T-helper 1 cell treated with Interleukin-12 subunit alpha and Interleukin-12 subunit beta and Interleukin-4 antibody, amounts not matched to agents 30 μg/mL and 1 μg/mL, for 36 hours (primary cell): ENCODE results near the gene PPP1R10.
"Not testable (repeated sequence)": the region's sequence is repeated elsewhere in the genome, so short reads cannot be mapped to it uniquely, and the experiment has no call there.

Experiments
- H3K27ac Mint-ChIP-seq: one replicate; pipeline ENCODE4 v1.8.0; 2021; ENCODE audit warnings: mild to moderate bottlenecking, mixed read lengths
- H3K27me3 Mint-ChIP-seq: one replicate; pipeline ENCODE4 v1.8.0; 2021; ENCODE audit warnings: low read depth, mixed read lengths
- H3K36me3 Mint-ChIP-seq: one replicate; pipeline ENCODE4 v1.8.0; 2021; ENCODE audit warnings: low read depth, mixed read lengths
- H3K4me1 Mint-ChIP-seq: one replicate; pipeline ENCODE4 v1.8.0; 2021; ENCODE audit warnings: low read depth, mixed read lengths
- H3K4me3 Mint-ChIP-seq: one replicate; pipeline ENCODE4 v1.8.0; 2021; ENCODE audit warnings: mild to moderate bottlenecking, moderate library complexity, mixed read lengths
- H3K9me3 Mint-ChIP-seq: one replicate; pipeline ENCODE4 v1.8.0; 2021; ENCODE audit warnings: mixed read lengths

PPP1R10 gene

DNA sequence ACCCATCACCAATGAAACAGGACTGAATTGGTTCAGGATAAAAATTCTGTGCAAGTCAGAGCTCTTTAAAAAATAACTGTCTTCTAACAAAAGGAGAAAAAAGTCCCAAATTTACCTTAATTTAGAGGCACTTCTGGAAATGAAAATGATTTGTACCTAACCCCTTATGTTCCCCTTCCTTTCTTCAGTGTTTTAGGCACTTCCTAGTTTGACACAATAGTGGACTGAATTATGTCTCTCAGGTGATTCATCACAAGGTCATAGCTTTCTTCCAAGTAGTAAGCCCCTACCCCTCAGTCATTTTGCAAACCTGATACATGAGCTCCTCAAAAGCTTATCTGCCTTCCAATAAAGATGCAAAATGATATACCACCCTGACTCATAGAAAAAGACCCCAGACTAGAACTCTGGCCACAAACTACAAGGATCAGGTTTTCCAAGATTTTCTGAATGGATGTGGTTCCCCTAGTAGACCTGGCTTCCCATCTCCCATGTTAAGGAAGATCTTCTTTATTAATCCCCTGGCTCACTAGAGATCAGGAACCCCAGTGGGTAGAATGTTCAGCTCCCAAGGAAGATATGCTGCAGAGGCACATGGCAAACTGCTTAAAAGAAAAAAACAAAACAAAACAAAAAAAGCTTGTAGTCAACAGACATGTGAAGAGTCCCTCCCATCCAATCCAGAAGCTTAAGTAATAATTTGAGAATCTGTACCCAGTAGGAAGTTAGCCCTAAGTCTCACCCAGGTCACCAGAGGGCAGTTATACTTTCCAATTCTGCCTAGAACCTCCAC, 3.6 kb downstream of the PPP1R10 start:
- Mint-ChIP-seq H3K9me3 (no peaks in the 10 kb centered on the region), H3K4me3 (peak overlapping the region; percentile 95), H3K36me3 (peaks cover 52% of the 10 kb centered on the region), H3K27me3 (peaks cover 6% of the 10 kb centered on the region), H3K4me1 (peaks cover 41% of the 10 kb centered on the region), H3K27ac (peak overlapping the region; percentile 73)

DNA sequence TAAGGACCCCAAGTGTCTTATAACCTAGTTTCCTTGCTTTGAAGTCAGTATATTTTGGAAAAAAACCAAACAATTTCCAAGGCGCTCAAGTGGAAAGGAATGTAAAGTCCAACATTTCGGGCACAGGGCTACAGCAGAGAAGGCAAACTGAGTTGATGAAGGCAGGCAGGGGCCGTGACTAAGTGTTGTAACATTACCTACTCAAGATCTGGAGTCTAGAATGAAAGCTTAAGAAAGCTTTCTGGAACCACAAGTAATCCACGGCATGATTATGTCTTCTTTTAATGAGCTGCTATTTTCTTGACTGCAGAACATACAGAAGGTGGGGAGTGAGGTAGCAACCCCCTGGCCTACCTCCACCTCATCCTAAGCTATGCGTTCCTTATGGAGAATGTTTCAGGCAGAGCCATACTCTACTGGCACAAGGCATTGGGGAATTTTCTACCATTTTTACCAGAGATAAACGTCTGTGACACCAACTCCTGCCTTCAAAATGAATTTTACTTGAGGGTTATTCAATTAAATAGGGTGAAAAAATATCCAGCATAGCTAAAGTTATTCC, 4.3 kb downstream of the PPP1R10 start:
- H3K27me3 Mint-ChIP-seq, result peaks cover 6% of the 10 kb centered on the region
- H3K36me3 Mint-ChIP-seq, result peaks cover 55% of the 10 kb centered on the region
- H3K27ac Mint-ChIP-seq, result no peak overlapping the region
- H3K4me3 Mint-ChIP-seq, result no peak overlapping the region
- peaks cover 39% of the 10 kb centered on the region for H3K4me1 Mint-ChIP-seq
- H3K9me3 Mint-ChIP-seq, result no peaks in the 10 kb centered on the region

DNA sequence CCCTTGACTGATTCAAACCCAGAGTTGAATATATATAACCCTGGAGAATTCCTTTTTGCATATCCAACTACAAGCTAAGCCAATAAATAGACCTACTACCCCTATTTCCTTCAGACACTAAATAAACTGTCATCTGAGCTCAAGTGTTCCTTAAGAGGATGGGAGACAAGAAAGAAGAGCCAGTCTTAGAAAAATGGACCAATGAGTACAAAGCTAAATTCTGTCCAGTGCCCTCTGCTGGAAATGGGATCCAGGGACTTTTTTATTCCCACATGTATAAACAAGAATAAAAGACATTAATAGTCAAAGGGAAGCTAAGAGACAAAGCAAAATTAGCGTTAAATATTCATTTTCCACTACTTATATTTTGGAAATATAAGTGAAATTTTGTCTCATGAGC, 4.8 kb downstream of the PPP1R10 start:
- peaks cover 58% of the 10 kb centered on the region for H3K36me3 Mint-ChIP-seq
- peaks cover 4% of the 10 kb centered on the region for H3K27me3 Mint-ChIP-seq
- no peaks in the 10 kb centered on the region for H3K9me3 Mint-ChIP-seq
- H3K4me3 Mint-ChIP-seq, result no peak overlapping the region
- peaks cover 44% of the 10 kb centered on the region for H3K4me1 Mint-ChIP-seq
- peak overlapping the region; percentile 12 for H3K27ac Mint-ChIP-seq

DNA sequence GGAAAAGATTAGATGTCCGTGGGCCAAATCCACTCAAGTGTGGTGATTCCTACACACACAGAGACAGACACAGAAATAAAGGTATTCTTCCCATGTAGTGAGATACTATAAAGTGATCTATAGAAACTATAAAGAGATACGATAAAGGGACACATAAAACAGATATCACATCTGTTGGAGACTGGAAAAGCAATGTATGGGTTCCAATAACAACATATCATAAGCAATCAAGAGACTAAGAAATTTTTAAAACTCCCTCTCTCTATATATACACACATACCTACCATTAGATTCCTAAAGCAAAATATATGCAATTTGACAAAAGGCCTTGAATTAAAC, 5.2 kb downstream of the PPP1R10 start:
- peaks cover 54% of the 10 kb centered on the region for H3K36me3 Mint-ChIP-seq

DNA sequence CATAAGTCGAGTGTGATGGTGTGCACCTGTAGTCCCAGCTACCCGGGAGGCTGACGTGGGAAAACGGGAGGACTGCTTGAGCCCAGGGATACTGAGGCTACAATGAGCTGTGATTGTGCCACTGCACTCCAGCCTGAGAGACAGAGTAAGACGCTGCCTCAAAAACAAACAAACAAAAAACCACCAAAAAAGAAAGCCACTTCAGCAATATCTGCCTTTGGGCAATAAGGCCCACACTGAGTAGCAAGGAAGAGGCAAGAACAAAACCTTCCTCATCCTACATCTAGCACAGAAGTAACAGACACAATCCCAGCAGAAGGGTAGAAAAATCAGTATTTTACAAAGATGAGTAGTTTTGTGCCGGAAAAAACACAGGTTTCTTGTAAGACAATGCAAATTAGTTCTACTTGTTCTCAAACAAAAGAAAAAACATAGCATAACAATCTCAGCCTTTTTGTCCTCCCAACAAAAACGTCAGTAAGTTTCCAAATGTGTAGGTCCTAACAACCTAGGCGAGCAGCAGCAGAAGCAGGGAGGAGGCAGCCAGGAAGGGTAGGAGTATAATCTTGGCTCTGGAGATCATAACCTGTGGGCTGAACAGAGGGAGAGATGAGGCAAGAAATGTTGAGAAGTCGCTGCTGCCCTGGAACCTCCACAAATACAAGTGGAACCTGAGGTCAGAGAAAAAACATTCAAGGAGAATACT, 5.7 kb downstream of the PPP1R10 start:
- H3K27ac Mint-ChIP-seq, result no peak overlapping the region
- H3K4me1 Mint-ChIP-seq, result peaks cover 43% of the 10 kb centered on the region
- H3K27me3 Mint-ChIP-seq, result no peaks in the 10 kb centered on the region
- no peaks in the 10 kb centered on the region for H3K9me3 Mint-ChIP-seq
- H3K4me3 Mint-ChIP-seq, result no peak overlapping the region
- peaks cover 54% of the 10 kb centered on the region for H3K36me3 Mint-ChIP-seq

More for the DNA sequence above, 5.2 kb downstream of the PPP1R10 start:
- no peaks in the 10 kb centered on the region for H3K9me3 Mint-ChIP-seq
- H3K4me3 Mint-ChIP-seq, result no peak overlapping the region
- H3K27me3 Mint-ChIP-seq, result no peaks in the 10 kb centered on the region
- H3K4me1 Mint-ChIP-seq, result peaks cover 42% of the 10 kb centered on the region
- peak overlapping the region; percentile 12 for H3K27ac Mint-ChIP-seq

DNA sequence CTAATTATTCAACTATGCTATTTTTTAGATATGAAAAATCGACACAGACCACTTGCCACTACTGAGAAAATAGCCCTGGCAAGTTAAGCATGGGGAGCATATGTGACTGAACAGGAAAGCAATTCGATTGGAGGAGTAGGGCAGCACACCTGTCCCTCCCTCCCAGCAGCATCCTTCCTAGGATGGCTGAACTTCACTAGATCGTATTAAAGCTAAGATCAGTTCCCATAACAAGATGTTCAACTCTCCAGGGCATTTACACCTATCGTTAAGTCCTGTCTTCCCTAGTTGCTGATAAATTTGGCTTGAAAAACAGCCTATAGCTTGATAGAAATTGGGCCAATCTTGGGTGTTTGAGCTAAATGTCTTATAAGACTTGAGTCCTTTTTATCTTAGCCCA, 7.0 kb downstream of the PPP1R10 start:
- Mint-ChIP-seq H3K27ac (peak overlapping the region; percentile 5), H3K27me3 (no peaks in the 10 kb centered on the region), H3K36me3 (peaks cover 51% of the 10 kb centered on the region), H3K4me1 (peaks cover 45% of the 10 kb centered on the region), H3K4me3 (no peak overlapping the region), H3K9me3 (no peaks in the 10 kb centered on the region)

DNA sequence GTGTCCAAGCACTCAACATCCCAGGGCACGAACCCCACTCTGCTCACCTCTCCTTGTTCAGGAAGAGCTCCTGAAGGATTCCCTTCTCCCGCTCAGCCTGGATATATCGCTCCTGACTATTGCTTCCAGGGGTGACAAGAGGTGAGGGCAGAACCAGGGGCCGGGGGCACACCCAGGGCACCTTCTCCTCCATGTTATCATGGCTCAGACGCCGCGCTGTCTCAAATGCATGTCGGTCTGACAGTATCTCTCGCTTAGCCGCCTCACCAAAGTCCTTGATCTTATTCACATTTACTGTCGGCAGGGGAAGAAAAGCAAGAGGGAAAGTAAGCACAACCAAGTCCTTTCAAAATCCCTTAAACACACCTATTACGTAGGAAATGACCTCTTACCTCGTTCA, 13.1 kb downstream of the PPP1R10 start:
- no peak overlapping the region for H3K27ac Mint-ChIP-seq
- no peak overlapping the region for H3K4me3 Mint-ChIP-seq
- H3K27me3 Mint-ChIP-seq, result no peaks in the 10 kb centered on the region
- peaks cover 13% of the 10 kb centered on the region for H3K4me1 Mint-ChIP-seq
- no peaks in the 10 kb centered on the region for H3K9me3 Mint-ChIP-seq
- peaks cover 67% of the 10 kb centered on the region for H3K36me3 Mint-ChIP-seq

DNA sequence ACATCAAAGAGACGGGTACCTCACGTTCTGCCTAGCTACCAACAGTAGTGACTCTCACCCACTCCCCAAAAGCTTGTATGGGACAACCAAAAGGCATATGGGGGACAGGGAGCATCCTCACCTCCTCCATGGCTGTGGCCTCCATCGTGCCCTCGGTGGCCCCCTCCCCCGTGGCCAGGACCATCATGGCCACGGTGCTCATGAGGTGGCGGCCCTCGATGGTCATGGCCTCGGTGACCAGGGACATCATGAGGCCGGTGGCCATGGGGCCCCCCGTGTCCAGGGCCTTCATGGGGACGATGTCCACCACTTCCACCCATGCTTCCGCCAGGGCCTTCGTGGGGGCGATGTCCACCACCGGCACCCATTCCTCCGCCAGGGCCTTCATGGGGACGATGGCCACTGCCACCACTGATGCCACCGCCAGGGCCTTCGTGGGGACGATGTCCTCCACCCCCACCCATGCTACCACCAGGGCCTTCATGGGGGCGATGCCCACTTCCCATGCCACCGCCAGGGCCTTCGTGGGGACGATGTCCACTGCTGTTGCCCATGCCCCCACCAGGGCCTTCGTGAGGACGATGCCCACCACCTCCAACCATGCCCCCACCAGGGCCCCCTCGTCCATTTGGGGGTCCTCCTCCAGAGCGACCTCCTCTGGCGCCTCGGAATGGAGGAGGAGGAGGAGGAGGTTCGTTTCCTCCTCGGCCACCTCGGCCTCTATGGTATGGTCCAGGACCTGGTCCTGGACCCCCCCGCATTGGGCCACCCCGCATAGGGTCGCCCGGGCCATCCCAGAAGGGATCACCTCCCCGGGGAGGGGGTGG, 15.0 kb downstream of the PPP1R10 start:
- no peak overlapping the region for H3K4me3 Mint-ChIP-seq
- H3K36me3 Mint-ChIP-seq, result peaks cover 57% of the 10 kb centered on the region
- H3K27me3 Mint-ChIP-seq, result no peaks in the 10 kb centered on the region
- no peaks in the 10 kb centered on the region for H3K9me3 Mint-ChIP-seq
- no peak overlapping the region for H3K27ac Mint-ChIP-seq
- peaks cover 12% of the 10 kb centered on the region for H3K4me1 Mint-ChIP-seq

DNA sequence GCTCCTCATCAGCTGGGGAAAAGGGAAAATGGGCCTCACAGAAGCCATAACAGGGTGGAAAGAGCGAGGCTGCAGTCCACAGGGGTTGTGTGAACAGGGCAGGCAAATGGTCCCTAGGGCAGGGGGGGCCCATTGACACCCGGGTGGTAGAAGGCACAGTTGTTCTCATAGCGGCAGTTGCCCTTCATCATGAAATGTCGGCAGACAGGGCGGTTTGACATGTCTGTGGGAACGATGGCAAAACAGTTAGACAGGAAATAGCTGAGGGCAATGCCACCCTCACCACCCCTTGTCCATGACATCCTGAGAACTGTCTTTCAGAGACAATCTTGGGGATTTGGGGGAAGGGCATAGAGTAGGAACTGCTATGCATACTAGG, 15.6 kb downstream of the PPP1R10 start:
- Mint-ChIP-seq H3K36me3 (peaks cover 54% of the 10 kb centered on the region), H3K27ac (no peak overlapping the region), H3K9me3 (no peaks in the 10 kb centered on the region), H3K4me3 (no peak overlapping the region), H3K27me3 (no peaks in the 10 kb centered on the region), H3K4me1 (peaks cover 12% of the 10 kb centered on the region)

DNA sequence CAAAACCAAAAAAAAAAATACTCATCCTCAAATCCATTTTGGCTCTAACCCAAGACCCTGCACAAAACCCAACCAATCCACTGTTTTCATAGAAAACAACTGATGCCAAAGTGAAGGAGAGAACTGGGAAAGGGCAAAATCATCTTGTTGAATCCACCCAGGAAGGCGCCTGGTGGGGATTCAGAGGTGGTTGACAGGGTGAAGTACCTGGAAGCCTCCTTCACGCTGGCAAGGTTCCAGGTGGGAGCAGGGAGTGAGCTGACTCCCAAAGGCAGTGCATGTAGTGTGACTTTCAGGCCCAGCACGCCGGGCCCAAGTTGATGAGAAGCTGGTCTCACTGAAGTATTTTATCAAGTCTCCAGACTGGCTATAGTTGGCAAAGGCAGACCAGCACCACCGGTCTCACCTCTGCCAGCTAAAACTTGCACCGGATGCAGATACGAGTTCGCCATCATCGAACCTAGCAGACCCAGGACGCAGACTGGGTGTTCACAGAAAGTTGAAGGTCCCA, 16.5 kb downstream of the PPP1R10 start:
- Mint-ChIP-seq H3K4me1 (peaks cover 8% of the 10 kb centered on the region), H3K27ac (no peak overlapping the region), H3K4me3 (no peak overlapping the region), H3K27me3 (no peaks in the 10 kb centered on the region), H3K36me3 (peaks cover 46% of the 10 kb centered on the region), H3K9me3 (no peaks in the 10 kb centered on the region)

DNA sequence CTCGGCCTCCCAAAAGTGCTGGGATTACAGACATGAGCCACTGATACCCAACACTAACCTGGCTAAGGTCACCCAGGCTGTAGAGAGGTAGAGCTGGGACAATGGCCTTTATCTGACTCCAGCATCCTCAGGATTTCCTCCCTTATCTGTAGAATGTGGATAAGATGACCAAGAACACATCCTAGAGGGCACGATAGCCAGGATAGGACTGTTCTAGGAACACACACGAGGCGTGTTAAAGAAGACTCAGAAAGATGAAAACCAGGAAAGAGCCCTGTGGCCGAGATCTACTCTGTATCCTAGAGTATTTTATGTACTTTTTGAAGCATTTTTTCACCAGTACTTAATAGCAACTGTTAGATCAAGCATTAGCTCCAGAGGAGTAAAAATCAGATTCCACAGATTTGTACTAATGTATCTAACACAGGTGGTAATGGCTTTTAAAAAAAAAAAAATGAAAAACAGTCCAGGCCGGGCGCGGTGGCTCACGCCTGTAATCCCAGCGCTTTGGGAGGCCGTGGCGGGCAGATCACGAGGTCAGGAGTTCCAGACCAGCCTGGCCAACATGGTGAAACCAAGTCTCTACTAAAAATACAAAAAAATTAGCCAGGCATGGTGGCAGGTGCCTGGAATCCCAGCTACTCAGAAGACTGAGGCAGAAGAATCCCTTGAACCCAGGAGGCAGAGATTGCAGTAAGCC, 17.3 kb downstream of the PPP1R10 start:
- H3K4me1 Mint-ChIP-seq, result peaks cover 7% of the 10 kb centered on the region
- peaks cover 45% of the 10 kb centered on the region for H3K36me3 Mint-ChIP-seq
- H3K27ac Mint-ChIP-seq, result no peak overlapping the region
- no peaks in the 10 kb centered on the region for H3K27me3 Mint-ChIP-seq
- no peak overlapping the region for H3K4me3 Mint-ChIP-seq
- no peaks in the 10 kb centered on the region for H3K9me3 Mint-ChIP-seq

DNA sequence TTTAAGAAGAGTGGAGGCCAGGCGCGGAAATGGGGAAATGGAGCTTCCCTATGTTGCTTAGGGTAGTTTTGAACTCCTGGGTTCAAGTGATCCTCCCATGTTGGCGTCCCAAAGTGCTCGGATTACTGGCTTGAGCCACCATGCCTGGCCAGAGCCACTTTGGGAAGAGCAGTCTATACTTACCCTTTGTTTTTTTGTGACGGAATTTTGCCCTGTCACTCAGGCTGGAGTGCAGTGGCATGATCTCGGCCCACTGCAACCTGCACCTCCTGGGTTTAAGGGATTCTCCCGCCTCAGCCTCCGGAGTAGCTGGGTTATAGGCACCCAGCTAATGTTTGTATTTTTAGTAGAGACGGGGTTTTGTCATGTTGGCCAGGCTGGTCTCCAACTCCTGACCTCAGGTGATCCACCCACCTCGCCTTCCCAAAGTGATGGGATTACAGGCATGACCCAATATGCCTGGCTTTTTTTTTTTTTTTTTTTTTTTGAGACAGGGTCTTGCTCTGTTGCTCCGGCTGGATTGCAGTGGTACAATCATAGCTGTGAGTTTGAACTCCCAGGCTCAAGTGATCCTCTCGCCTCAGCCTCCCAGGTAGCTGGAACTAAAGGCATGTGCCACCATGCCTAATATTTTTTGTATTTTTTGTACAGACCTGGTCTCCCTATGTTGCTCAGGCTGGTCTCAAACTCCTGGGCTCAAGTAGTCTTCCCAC, 18.0 kb downstream of the PPP1R10 start:
- Mint-ChIP-seq H3K4me3 (no peak overlapping the region), H3K36me3 (peaks cover 41% of the 10 kb centered on the region), H3K4me1 (peaks cover 7% of the 10 kb centered on the region), H3K27me3 (no peaks in the 10 kb centered on the region), H3K27ac (no peak overlapping the region), H3K9me3 (no peaks in the 10 kb centered on the region)

DNA sequence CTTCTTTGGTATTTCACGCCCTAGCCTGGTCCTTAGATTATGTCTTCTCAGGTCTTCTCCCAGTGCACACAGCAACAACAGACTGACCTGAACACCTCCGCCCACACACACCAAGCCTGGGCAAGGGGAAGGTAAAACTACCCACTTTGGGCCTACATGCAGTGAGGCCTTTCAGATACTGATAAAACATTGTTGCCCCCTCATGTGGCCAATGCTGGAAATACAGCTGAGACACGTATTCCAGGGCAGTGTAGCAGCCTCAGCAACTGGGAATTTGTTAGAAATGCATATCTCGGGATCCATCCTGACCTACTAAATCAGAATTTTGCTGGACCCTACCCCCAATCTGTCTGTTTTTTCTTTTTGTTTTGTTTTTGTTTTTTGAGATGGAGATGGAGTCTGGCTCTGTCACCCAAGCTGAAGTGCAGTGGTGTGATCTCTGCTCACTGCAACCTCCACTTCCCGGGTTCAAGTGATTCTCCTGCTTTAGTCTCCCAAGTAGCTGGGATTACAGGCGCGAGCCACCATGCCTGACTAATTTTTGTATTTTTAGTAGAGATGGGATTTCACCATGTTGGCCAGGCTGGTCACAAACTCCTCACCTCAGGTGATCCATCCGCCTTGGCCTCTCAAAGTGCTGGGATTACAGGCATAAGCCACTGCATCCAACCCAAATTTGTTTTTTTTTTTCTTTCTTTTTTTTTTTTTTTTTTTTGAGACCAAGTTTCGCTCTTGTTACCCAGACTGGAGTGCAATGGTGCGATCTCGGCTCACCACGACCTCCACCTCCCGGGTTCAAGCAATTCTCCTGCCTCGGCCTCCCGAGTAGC, 19.5 kb downstream of the PPP1R10 start:
- H3K4me3 Mint-ChIP-seq, result not testable (repeated sequence)
- Mint-ChIP-seq H3K36me3 (peaks cover 31% of the 10 kb centered on the region), H3K27ac (peak overlapping the region; percentile 32)

More for the DNA sequence above, 19.5 kb downstream of the PPP1R10 start:
- not testable (repeated sequence) for H3K4me1 Mint-ChIP-seq, H3K27me3 Mint-ChIP-seq, H3K9me3 Mint-ChIP-seq
